ES-I3 (cell line): ENCODE results near the gene BPIFB1.

ENCODE experiments used
- H3K36me3 ChIP-seq: 2 replicates; pipeline ENCODE4 v1.6.1; 2013; ENCODE audit warnings: mild to moderate bottlenecking, low read length, control low read depth, moderate library complexity; ENCODE audit not compliant: insufficient read depth
- H3K4me1 ChIP-seq: 2 replicates; pipeline ENCODE4 v1.6.1; 2013; ENCODE audit warnings: mild to moderate bottlenecking, control low read depth, low read length; ENCODE audit not compliant: insufficient read depth
- H3K9ac ChIP-seq: 2 replicates; pipeline ENCODE4 v1.6.1; 2013; ENCODE audit warnings: low read depth, mild to moderate bottlenecking, low read length, moderate library complexity
- H3K9me3 ChIP-seq: 2 replicates; pipeline ENCODE4 v1.6.1; 2013; ENCODE audit warnings: mild to moderate bottlenecking, low read length, moderate library complexity; ENCODE audit not compliant: control insufficient read depth, insufficient read depth

BPIFB1 gene

GRCh38 chr20:33299111-33299603, 16.1 kb downstream of the BPIFB1 start:
- Histone ChIP-seq H3K4me1 (no peaks in the 10 kb centered on the region), H3K9ac (peak overlapping the region; percentile 38; the same call in 1 of the 2 replicates), H3K9me3 (no peaks in the 10 kb centered on the region), H3K36me3 (no peaks in the 10 kb centered on the region)

- Histone ChIP-seq H3K9ac (no peak overlapping the region), H3K36me3 (no peaks in the 10 kb centered on the region), H3K4me1 (peaks cover 2% of the 10 kb centered on the region; the same call in 1 of the 2 replicates), H3K9me3 (no peaks in the 10 kb centered on the region)
These were observed 18.3 kb downstream of the BPIFB1 start for GRCh38 chr20:33301192-33301930.

GRCh38 chr20:33303595-33303994, 20.6 kb downstream of the BPIFB1 start:
- no peak overlapping the region for H3K9ac ChIP-seq
- H3K4me1 ChIP-seq = peaks cover 2% of the 10 kb centered on the region; the same call in 1 of the 2 replicates
- no peaks in the 10 kb centered on the region for H3K9me3 ChIP-seq
- no peaks in the 10 kb centered on the region for H3K36me3 ChIP-seq

- no peak overlapping the region for H3K9ac ChIP-seq
These were observed 21.0 kb downstream of the BPIFB1 start for GRCh38 chr20:33304046-33304445.

GRCh38 chr20:33305589-33306057, 22.6 kb downstream of the BPIFB1 start:
- H3K9ac ChIP-seq = no peak overlapping the region
- no peaks in the 10 kb centered on the region for H3K9me3 ChIP-seq
- H3K4me1 ChIP-seq = peaks cover 2% of the 10 kb centered on the region; the same call in 1 of the 2 replicates
- no peaks in the 10 kb centered on the region for H3K36me3 ChIP-seq

More at GRCh38 chr20:33304046-33304445, 21.0 kb downstream of the BPIFB1 start:
- Histone ChIP-seq H3K4me1 (peaks cover 2% of the 10 kb centered on the region; the same call in 1 of the 2 replicates), H3K36me3 (no peaks in the 10 kb centered on the region), H3K9me3 (no peaks in the 10 kb centered on the region)

- Histone ChIP-seq H3K9me3 (no peaks in the 10 kb centered on the region), H3K9ac (no peak overlapping the region), H3K36me3 (no peaks in the 10 kb centered on the region), H3K4me1 (peaks cover 2% of the 10 kb centered on the region; the same call in 1 of the 2 replicates)
These were observed 23.2 kb downstream of the BPIFB1 start for GRCh38 chr20:33306228-33306627.

GRCh38 chr20:33306807-33307206, 23.8 kb downstream of the BPIFB1 start:
- Histone ChIP-seq H3K9me3 (no peaks in the 10 kb centered on the region), H3K36me3 (no peaks in the 10 kb centered on the region), H3K9ac (no peak overlapping the region), H3K4me1 (peaks cover 2% of the 10 kb centered on the region; the same call in 1 of the 2 replicates)

- H3K4me1 ChIP-seq = peaks cover 2% of the 10 kb centered on the region; the same call in 1 of the 2 replicates
- no peaks in the 10 kb centered on the region for H3K9me3 ChIP-seq
- no peaks in the 10 kb centered on the region for H3K36me3 ChIP-seq
- no peak overlapping the region for H3K9ac ChIP-seq
These were observed 25.7 kb downstream of the BPIFB1 start for GRCh38 chr20:33308668-33309067.

- H3K9me3 ChIP-seq = no peaks in the 10 kb centered on the region
- H3K36me3 ChIP-seq = no peaks in the 10 kb centered on the region
These were observed 26.6 kb downstream of the BPIFB1 start for GRCh38 chr20:33309631-33310030.

GRCh38 chr20:33310327-33310899, 27.4 kb downstream of the BPIFB1 start:
- H3K36me3 ChIP-seq = no peaks in the 10 kb centered on the region
- H3K4me1 ChIP-seq = peaks cover 2% of the 10 kb centered on the region; the same call in 1 of the 2 replicates
- no peak overlapping the region for H3K9ac ChIP-seq
- H3K9me3 ChIP-seq = no peaks in the 10 kb centered on the region

More at GRCh38 chr20:33309631-33310030, 26.6 kb downstream of the BPIFB1 start:
- H3K4me1 ChIP-seq = peaks cover 2% of the 10 kb centered on the region; the same call in 1 of the 2 replicates
- H3K9ac ChIP-seq = no peak overlapping the region

- H3K9me3 ChIP-seq = no peaks in the 10 kb centered on the region
- no peaks in the 10 kb centered on the region for H3K4me1 ChIP-seq
- H3K9ac ChIP-seq = no peak overlapping the region
- no peaks in the 10 kb centered on the region for H3K36me3 ChIP-seq
These were observed 28.0 kb downstream of the BPIFB1 start for GRCh38 chr20:33311011-33311410.

- H3K4me1 ChIP-seq = no peaks in the 10 kb centered on the region
These were observed 29.0 kb downstream of the BPIFB1 start for GRCh38 chr20:33311996-33312395.

GRCh38 chr20:33312583-33312982, 29.6 kb downstream of the BPIFB1 start:
- no peaks in the 10 kb centered on the region for H3K4me1 ChIP-seq
- no peak overlapping the region for H3K9ac ChIP-seq
- no peaks in the 10 kb centered on the region for H3K9me3 ChIP-seq
- H3K36me3 ChIP-seq = no peaks in the 10 kb centered on the region

More at GRCh38 chr20:33311996-33312395, 29.0 kb downstream of the BPIFB1 start:
- Histone ChIP-seq H3K36me3 (no peaks in the 10 kb centered on the region), H3K9me3 (no peaks in the 10 kb centered on the region), H3K9ac (no peak overlapping the region)

- H3K36me3 ChIP-seq = no peaks in the 10 kb centered on the region
- H3K9ac ChIP-seq = no peak overlapping the region
- H3K4me1 ChIP-seq = no peaks in the 10 kb centered on the region
- H3K9me3 ChIP-seq = no peaks in the 10 kb centered on the region
These were observed 30.8 kb downstream of the BPIFB1 start for GRCh38 chr20:33313686-33314314.
